Skeletal muscle satellite cell (primary cell): ENCODE data around the gene LAYN.

ENCODE experiments used
- H3K27me3 ChIP-seq: 2 replicates; pipeline ENCODE4 v1.7.0; 2013; ENCODE audit warnings: low read length; ENCODE audit not compliant: control insufficient read depth, insufficient read depth
- H3K36me3 ChIP-seq: 2 replicates; pipeline ENCODE4 v1.7.0; 2013; ENCODE audit warnings: mild to moderate bottlenecking, control low read depth, low read length; ENCODE audit not compliant: insufficient read depth
- H3K4me1 ChIP-seq: 2 replicates; pipeline ENCODE4 v1.7.0; 2013; ENCODE audit warnings: low read length; ENCODE audit not compliant: control insufficient read depth, insufficient read depth
- H3K4me2 ChIP-seq: 2 replicates; pipeline ENCODE4 v1.7.0; 2013; ENCODE audit warnings: mild to moderate bottlenecking, low read length
- H3K4me3 ChIP-seq: 2 replicates; pipeline ENCODE4 v1.7.0; 2013; ENCODE audit warnings: low read length
- H3K9ac ChIP-seq: 2 replicates; pipeline ENCODE4 v1.7.0; 2013; ENCODE audit warnings: mild to moderate bottlenecking, low read depth, low read length, moderate library complexity
- H3K9me3 ChIP-seq: replicated peaks from 2 replicates; pipeline ENCODE4 v1.7.0; 2013; ENCODE audit warnings: mild to moderate bottlenecking, control low read depth, low read length

LAYN gene

DNA sequence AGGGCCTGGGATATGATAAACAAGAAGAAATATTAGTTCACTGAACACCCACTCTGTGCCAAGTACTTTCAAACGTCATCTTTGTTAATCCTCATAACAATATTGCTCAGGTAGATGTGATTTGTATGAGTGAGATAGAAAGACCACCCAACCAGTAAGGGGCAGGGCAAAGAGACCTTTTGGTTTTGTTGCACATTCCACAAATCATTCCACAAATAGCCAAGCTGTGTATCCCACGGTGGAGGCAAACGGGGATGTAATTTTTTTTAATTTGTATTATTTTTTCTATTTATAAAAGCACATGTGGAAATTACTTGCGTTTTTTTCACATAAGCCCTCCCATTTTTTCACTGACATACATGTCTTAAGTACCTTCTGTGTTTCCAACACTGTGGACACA lies 29.0 kb downstream of the LAYN start:
- Histone ChIP-seq H3K4me3 (no peak overlapping the region), H3K9me3 (no peaks in the 10 kb centered on the region), H3K4me2 (no peak overlapping the region)

DNA sequence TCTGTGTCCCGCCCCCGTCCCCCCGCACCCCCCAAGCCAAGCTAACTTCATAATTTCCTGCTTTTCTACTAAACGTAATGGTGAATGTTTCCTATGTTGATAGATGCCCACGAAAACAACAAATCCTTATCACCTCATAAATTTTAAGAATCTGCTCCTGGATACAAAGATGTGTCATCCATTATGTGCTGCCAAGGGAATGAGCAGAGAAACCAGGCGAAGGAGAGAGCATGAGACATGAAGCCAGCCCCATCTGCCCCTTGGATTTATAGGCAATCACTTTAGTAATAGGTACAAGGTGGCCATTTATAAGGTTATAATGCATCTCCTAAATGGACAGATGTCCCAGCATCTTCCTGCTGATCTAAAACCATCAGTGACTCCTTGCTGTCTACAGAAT lies 30.3 kb downstream of the LAYN start:
- H3K4me2 ChIP-seq = no peak overlapping the region

More for the DNA sequence above, 29.0 kb downstream of the LAYN start:
- Histone ChIP-seq H3K4me1 (peaks cover 7% of the 10 kb centered on the region), H3K27me3 (no peaks in the 10 kb centered on the region), H3K36me3 (no peaks in the 10 kb centered on the region), H3K9ac (no peak overlapping the region)

DNA sequence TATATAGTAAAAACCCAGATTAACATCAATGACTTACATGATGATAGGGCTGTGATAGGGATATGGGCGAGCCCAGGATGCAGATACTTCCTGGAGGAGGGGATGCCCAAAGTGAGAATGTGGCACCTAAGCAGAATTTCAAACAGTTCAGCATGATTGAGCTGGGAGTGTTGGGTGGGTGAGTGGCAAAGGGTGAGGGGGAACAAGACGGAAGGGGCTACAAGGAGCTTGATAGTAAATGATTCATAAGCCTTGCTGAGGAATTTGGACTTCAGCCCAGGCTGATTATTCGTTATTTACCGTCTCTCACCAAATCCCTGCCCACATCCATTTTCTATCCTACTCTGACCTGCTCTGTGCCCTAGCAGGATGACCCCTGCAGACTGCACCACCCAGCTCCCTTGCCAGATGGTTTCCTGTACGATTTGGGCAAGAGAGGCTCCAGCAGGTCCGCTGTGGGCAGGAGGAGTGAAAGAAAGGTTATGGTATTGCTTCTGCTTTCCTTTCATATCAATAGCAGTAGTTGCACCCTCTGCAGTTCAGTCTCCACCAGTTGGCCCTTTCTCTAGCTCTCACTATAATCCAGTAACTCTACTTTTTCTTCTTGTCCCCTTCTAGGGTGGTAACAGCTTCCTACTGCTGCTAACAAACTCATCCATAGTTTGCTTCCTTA lies 31.4 kb downstream of the LAYN start:
- Histone ChIP-seq H3K4me3 (no peak overlapping the region), H3K4me2 (no peak overlapping the region)

More for the DNA sequence above, 30.3 kb downstream of the LAYN start:
- Histone ChIP-seq H3K4me1 (peaks cover 10% of the 10 kb centered on the region), H3K4me3 (no peak overlapping the region), H3K27me3 (no peaks in the 10 kb centered on the region), H3K9me3 (no peaks in the 10 kb centered on the region), H3K36me3 (no peaks in the 10 kb centered on the region), H3K9ac (no peak overlapping the region)

DNA sequence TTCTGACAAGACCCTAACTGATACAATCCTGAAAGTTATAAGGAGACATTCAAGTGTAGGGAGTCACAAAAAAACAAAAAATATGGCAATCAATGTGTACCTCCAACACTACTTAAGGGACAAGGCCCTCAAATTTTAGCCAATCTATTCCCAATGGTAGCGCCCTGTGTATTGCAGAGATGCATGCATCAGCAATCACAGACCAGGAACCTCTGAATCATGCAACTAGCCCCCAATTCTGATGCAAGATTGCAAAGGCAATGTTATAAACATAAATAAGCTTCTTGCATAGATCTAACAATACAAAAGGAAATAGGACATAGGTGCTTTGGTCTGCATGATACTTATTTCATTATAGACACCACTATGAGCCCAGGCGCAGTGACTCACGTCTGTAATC lies 32.1 kb downstream of the LAYN start:
- H3K9ac ChIP-seq = no peak overlapping the region
- no peak overlapping the region for H3K4me2 ChIP-seq
- no peaks in the 10 kb centered on the region for H3K9me3 ChIP-seq
- no peaks in the 10 kb centered on the region for H3K36me3 ChIP-seq
- peaks cover 10% of the 10 kb centered on the region for H3K4me1 ChIP-seq
- H3K27me3 ChIP-seq = no peaks in the 10 kb centered on the region
- no peak overlapping the region for H3K4me3 ChIP-seq

More for the DNA sequence above, 31.4 kb downstream of the LAYN start:
- Histone ChIP-seq H3K27me3 (no peaks in the 10 kb centered on the region), H3K9me3 (no peaks in the 10 kb centered on the region), H3K4me1 (peaks cover 10% of the 10 kb centered on the region), H3K9ac (no peak overlapping the region), H3K36me3 (no peaks in the 10 kb centered on the region)

DNA sequence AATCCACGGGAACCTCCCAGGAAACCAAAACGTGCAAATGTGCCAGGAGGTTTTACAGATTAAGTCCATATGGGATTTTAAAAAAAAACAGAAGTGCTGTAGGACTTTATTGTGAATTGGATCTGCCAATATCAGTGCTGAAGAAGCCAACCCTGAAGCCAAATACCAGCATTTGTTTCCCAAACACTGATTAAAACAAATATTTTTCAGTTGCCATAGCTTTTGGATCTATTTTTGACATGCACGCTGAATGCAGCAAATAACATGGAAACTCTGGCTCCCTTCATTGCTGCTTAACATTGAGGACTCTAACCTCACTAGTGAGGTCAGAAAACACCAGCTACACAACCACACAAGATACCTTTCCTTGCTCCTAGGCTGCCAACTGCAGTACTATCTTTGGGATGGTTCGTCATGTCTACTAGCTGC lies 33.3 kb downstream of the LAYN start:
- Histone ChIP-seq H3K4me3 (no peak overlapping the region), H3K4me2 (peak overlapping the region; percentile 75), H3K9me3 (no peaks in the 10 kb centered on the region), H3K9ac (no peak overlapping the region), H3K36me3 (no peaks in the 10 kb centered on the region), H3K27me3 (no peaks in the 10 kb centered on the region), H3K4me1 (peaks cover 10% of the 10 kb centered on the region)

DNA sequence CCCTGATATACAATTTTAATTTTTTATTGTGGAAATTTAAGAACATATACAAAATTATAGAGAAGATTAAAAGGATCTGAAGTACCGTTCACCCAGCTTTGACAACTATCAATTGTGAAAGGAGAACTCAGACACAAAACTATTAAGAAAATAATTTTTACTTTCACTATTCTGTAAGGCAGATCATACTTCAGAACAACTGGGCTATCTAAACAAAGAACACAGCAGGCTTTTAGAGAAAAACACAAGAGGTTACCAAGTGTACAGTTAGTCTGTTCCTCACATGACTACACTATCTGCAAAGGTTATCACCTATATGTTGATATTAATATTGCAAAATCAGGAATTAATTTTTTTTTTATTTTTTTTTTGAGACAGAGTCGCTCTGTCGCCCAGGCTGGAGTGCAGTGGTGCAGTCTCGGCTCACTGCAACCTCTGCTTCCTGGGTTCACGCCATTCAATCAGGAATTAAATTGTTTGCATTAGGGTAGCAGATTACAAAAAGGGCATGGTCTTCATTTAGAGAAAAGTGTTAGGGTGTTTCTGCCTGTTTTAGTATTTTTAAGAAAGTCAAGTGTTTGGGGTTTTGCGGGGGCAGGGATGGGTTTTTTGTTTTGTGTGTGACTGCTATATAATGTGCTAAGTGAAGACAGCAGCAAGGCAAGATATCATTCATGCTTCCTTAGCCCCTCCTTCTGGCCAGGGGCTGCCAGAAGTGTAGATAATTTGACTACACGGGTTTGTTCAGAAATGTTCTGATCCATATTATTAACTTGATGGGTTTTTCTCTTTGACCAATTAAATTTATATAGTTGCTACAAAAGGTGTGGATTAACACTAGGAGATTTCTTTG lies 34.1 kb downstream of the LAYN start:
- no peaks in the 10 kb centered on the region for H3K36me3 ChIP-seq
- no peak overlapping the region for H3K9ac ChIP-seq
- H3K9me3 ChIP-seq = no peaks in the 10 kb centered on the region
- H3K27me3 ChIP-seq = no peaks in the 10 kb centered on the region
- H3K4me2 ChIP-seq = peak overlapping the region; percentile 75
- peaks cover 10% of the 10 kb centered on the region for H3K4me1 ChIP-seq
- H3K4me3 ChIP-seq = peak overlapping the region; percentile 49

DNA sequence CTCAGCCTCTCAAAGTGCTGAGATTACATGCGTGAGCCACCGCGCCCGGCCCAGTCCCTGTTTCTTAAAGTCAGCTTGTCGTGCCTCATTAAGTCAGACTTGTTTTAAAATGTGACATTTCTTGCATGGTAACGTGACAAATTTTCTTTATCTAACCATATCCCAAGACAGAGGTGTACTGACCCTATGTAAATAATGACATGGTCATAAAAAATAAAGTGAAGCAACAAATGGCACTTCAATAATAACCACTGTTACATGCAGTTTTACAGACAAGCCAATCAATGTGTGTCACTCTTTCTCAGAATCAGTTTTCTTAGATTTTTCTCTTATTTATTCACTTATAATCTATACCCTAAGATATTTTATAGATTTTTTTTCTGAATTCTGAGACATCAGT lies 35.2 kb downstream of the LAYN start:
- Histone ChIP-seq H3K4me1 (peaks cover 10% of the 10 kb centered on the region), H3K4me2 (no peak overlapping the region), H3K27me3 (no peaks in the 10 kb centered on the region), H3K9ac (no peak overlapping the region), H3K36me3 (no peaks in the 10 kb centered on the region), H3K9me3 (no peaks in the 10 kb centered on the region), H3K4me3 (no peak overlapping the region)

DNA sequence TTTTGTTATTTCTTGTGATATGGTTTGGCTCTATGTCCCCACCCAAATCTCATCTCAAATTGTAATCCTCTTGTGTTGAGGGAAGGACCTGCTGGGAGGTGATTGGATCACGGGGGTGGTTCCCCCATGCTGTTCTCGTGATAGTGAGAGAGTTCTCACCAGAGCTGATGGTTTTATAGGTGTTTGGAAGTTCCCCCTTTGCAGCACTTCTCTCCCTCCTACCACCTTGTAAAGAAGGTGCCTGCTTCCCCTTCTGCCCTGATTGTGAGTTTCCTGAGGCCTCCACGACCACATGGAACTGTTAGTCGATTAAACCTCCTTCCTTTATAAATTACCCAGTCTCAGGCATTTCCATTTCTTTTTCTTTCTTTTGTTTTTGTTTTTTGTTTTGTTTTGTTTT lies 37.3 kb downstream of the LAYN start:
- Histone ChIP-seq H3K27me3 (no peaks in the 10 kb centered on the region), H3K9me3 (no peaks in the 10 kb centered on the region), H3K4me2 (no peak overlapping the region), H3K4me1 (peaks cover 3% of the 10 kb centered on the region), H3K36me3 (no peaks in the 10 kb centered on the region), H3K9ac (no peak overlapping the region), H3K4me3 (no peak overlapping the region)

DNA sequence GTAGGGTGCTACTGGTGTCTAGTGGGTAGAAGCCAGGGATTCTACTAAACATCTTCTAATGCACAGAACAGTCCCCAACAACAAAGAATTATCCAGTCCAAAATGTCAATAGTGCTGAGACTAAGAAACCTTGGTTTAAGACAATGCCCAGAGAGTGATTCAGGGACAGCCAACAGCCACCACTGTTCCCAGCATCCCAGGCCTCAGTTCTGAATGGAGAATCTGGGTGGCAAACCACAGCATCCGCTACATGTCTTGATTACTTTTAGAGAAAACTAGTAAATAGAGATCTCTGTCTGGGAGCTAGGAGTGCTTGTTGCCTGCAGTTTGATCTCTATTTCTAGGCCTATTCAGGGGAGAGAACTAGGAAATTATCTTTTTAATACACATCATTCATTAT lies 40.8 kb downstream of the LAYN start:
- no peak overlapping the region for H3K9ac ChIP-seq
- H3K27me3 ChIP-seq = no peaks in the 10 kb centered on the region
- H3K4me3 ChIP-seq = no peak overlapping the region
- no peaks in the 10 kb centered on the region for H3K36me3 ChIP-seq
- no peaks in the 10 kb centered on the region for H3K9me3 ChIP-seq
- H3K4me1 ChIP-seq = peaks cover 5% of the 10 kb centered on the region
- no peak overlapping the region for H3K4me2 ChIP-seq

DNA sequence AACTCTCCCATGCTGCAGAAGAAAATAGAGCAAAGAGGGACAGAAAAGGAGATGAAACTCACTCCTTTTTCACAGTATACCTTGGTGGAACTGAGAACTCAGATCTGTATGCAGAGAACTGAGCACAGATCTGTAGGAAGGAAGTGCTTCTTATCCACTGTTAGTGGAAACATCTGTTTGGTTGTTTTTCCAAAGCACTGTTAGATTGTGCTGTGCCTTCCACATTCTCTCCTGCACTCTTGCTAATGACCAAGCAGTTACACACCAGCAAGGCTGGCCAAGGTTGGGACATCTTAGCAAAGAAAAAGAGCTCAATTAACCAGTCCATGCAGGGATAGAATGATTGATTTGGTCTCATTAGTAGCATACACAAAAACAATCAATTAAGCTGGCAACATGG lies 41.6 kb downstream of the LAYN start:
- H3K4me3 ChIP-seq = no peak overlapping the region
- no peak overlapping the region for H3K9ac ChIP-seq
- peaks cover 5% of the 10 kb centered on the region for H3K4me1 ChIP-seq
- H3K9me3 ChIP-seq = no peaks in the 10 kb centered on the region
- H3K27me3 ChIP-seq = no peaks in the 10 kb centered on the region
- no peak overlapping the region for H3K4me2 ChIP-seq
- H3K36me3 ChIP-seq = no peaks in the 10 kb centered on the region

DNA sequence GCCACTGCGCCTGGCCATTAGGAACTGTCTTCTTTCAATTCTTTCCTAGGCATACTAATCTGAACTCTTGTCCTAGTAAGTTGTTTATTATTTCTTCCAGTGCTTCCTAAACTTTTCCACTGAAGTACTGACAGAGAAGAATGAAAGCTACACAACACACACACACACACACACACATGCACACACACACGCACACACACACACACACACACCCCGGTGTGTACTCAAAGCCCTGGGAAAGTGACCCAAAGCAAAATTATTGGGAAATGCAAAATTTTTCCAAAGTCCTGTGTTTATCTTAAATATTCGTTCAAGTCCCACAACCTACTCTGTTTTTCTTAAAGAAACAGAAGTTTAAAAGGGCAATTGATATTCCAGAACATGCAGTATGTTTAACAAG lies 42.4 kb downstream of the LAYN start:
- peaks cover 5% of the 10 kb centered on the region for H3K4me1 ChIP-seq
- no peaks in the 10 kb centered on the region for H3K9me3 ChIP-seq
- no peaks in the 10 kb centered on the region for H3K36me3 ChIP-seq
- H3K9ac ChIP-seq = no peak overlapping the region
- no peak overlapping the region for H3K4me3 ChIP-seq
- no peaks in the 10 kb centered on the region for H3K27me3 ChIP-seq
- no peak overlapping the region for H3K4me2 ChIP-seq

DNA sequence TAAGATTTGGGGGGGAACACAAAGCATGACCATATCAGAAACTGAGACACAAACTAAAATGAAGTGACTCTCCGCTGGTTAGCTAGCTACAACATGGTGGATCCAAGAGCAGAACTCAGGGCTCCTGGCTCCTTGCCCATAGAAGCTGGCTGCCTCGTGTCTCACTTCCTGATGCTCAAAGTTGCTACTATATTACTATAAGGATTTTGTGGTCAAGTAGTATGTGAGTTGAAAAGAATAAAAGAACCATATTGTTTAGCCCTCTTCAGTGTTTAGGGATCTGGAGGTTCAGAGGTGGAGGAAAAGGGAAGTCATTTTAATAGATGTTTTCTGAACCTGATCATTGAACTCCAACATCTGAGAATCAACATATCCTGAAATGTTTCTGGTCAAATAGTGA lies 44.9 kb downstream of the LAYN start:
- no peak overlapping the region for H3K9ac ChIP-seq
- no peaks in the 10 kb centered on the region for H3K27me3 ChIP-seq
- H3K9me3 ChIP-seq = no peaks in the 10 kb centered on the region
- H3K4me1 ChIP-seq = peaks cover 5% of the 10 kb centered on the region
- no peaks in the 10 kb centered on the region for H3K36me3 ChIP-seq
- H3K4me3 ChIP-seq = no peak overlapping the region
- no peak overlapping the region for H3K4me2 ChIP-seq
